ENCODE results near the gene ATP6V0C.

The ATP6V0C gene

GRCh38 chr16:2523801-2524231 lies 10.1 kb downstream of the ATP6V0C start:
- TF ChIP-seq, protein P1, sequence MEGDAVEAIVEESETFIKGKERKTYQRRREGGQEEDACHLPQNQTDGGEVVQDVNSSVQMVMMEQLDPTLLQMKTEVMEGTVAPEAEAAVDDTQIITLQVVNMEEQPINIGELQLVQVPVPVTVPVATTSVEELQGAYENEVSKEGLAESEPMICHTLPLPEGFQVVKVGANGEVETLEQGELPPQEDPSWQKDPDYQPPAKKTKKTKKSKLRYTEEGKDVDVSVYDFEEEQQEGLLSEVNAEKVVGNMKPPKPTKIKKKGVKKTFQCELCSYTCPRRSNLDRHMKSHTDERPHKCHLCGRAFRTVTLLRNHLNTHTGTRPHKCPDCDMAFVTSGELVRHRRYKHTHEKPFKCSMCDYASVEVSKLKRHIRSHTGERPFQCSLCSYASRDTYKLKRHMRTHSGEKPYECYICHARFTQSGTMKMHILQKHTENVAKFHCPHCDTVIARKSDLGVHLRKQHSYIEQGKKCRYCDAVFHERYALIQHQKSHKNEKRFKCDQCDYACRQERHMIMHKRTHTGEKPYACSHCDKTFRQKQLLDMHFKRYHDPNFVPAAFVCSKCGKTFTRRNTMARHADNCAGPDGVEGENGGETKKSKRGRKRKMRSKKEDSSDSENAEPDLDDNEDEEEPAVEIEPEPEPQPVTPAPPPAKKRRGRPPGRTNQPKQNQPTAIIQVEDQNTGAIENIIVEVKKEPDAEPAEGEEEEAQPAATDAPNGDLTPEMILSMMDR (IDR thresholded peaks at IDR 0.05; ENCODE audit: low read depth, low read length): no peak
- no peak overlapping the region for H3K4me3 ChIP-seq (ENCODE audit: low read depth, low read length)

DNA sequence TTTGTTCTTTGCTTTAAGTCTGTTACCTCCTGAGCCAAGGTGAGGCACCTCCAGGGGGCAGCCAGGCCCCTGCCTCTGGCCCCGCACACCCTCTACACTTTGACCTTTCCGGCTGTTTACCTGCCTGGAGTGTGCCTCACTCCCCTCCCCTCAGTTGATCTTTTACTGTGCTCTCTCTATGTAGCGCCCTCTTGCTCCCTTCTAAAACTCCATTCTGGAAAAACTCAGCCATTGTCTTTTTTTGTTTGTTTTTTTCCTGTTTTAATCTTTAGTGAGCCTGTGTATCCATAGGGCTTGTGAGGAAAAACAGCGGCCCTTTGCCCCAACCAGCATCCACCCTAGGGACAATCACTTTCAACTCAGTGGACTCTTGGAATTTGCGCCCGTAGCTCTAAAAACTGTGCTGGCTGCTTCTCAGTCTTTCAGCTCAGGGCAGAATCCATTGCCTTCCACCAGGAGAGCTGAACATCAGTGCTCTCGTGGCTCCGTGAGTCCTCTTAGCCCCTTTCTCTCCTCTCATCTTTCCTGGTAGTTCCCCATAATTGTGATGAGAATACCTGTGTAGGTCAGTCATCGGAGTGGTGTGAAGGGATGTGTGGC lies 10.7 kb downstream of the ATP6V0C start:
- no peak overlapping the region for H3K4me3 ChIP-seq (ENCODE audit: low read depth, low read length)
- TF ChIP-seq, protein P1 (IDR thresholded peaks at IDR 0.05; ENCODE audit: low read depth, low read length): no peak

- no peak overlapping the region for H3K4me3 ChIP-seq (ENCODE audit: low read depth, low read length)
Measured at GRCh38 chr16:2526135-2526534, 12.4 kb downstream of the ATP6V0C start.

DNA sequence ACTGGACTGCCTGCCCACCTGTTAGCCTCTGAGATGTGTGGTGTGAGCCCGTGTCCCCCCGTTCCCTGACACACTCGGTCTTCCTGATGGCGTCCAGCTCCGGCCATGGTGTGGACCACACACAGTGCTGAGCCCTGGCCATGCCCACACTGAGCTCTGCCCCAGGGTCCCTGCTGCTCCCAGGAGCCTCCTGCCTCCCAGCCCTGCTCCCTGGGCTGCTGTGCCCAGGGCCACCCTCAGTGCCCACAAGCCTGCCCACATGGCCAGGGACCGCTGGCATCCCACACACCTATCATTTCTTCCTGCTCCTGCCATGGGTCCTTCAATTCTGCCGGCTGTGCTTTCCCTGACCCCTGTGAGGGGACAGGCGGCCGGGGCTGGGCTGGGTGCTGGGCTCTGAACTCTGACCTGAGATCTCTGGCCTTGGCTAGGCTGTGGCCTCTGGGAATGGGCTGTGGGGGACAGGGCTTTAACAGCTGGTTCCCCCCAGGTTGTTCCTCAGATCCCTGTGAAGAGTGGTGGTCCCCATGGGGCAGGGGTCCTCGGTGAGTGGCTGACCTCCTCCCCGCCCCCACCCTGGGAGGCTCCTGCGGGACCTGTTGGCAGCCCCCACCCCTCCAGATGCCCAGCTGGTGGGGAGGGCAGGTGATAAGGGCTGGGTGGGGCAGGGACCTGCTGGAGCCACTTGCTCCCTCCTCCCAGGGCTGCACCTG lies 13.5 kb downstream of the ATP6V0C start:
- TF ChIP-seq, protein P1 (IDR thresholded peaks at IDR 0.05; ENCODE audit: low read depth, low read length): no peak
- H3K4me3 ChIP-seq (ENCODE audit: low read depth, low read length): no peak overlapping the region

More at GRCh38 chr16:2526135-2526534, 12.4 kb downstream of the ATP6V0C start:
- TF ChIP-seq, protein P1 (IDR thresholded peaks at IDR 0.05; ENCODE audit: low read depth, low read length): no peak

DNA sequence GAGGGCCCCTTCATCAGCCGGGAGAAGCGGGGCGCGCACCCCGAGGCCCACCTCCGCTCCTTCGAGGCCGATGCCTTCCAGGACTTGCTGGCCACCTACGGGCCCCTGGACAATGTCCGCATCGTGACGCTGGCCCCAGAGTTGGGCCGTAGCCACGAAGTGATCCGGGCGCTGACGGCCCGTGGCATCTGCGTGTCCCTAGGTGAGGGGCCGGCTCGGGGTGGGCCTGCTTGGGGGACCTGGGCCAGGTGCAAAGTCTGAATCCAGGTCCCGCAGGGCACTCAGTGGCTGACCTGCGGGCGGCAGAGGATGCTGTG lies 14.0 kb downstream of the ATP6V0C start:
- TF ChIP-seq, protein P1 (IDR thresholded peaks at IDR 0.05; ENCODE audit: low read depth, low read length): no peak
- no peak overlapping the region for H3K4me3 ChIP-seq (ENCODE audit: low read depth, low read length)

GRCh38 chr16:2528161-2529060 lies 14.7 kb downstream of the ATP6V0C start:
- TF ChIP-seq, protein P1 (IDR thresholded peaks at IDR 0.05; ENCODE audit: low read depth, low read length): no peak
- no peak overlapping the region for H3K4me3 ChIP-seq (ENCODE audit: low read depth, low read length)

Data from WI38 (cell line).